IPS DF 4.7 (cell line): ENCODE results near the gene TBCA.
"Not testable (repeated sequence)": the region's sequence is repeated elsewhere in the genome, so short reads cannot be mapped to it uniquely, and the experiment has no call there.

Source experiments
- DNase-seq: peaks from one replicate; pipeline ENCODE4 v3.0.0-alpha.2; 2013; ENCODE audit warnings: low spot score; ENCODE audit errors: extremely low read depth

Gene TBCA

DNA sequence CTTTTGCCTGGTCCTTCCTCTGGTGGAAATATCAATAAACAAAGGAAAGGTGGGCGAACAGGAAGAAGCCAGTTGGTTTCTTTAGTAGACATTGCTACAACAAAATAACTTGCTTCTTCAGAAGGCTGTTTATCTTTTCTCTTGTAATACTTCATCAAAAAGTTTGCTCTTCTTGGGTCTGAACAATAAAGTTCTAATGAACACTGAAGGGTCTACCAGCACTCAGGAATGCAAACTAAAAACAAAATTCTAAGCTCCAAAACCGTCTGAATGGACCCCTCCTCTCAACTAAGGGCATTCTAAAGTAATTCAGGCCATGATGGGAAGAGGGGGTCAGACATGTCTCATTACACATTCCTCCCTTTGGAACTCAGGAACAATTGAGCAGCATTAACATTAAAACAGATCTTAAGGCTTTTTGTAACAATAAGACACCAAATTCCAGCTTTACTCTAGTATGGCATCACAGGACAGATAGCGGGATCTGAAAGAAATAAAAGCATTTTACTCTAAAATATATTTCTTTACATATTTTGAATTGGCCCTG is 2.3 kb downstream of the TBCA start:
- no peak for DNase-seq

DNA sequence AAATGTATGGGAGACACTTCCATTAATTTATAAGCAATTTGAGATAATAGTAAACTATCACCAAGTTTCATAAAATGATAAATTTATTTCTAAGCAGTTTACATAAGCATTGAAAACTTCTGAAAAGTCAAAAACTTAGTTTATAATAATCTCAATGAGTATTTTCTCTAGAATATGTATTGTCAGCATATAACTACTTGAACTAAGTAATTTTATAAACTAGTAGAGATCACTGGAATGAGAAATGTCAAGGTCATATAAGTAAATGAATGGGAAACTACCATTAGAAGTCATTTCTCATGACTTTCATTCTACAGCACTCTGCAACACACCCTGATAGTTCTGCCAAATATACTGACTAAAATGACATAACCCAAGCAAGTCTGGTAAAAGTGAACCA is 3.4 kb downstream of the TBCA start:
- DNase-seq = no peak

DNA sequence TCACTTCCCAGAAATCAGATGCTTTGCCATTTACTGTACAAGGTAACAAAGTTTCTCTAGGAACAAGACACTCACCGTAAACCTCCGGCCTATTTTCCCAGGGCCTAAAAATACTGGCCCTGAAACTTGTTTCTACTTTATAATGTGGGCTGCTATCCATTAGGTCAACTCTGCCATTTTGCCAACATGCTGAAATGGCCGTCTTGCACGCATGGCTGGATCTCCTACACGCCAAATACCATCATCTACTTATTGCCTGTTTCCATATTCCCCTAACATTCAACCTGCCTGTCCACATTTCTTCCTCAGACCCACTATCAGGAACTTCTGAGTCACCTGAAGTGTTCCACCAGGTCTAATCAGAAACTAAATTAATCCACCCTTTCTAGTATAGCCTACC is 4.7 kb downstream of the TBCA start:
- DNase-seq = no peak

DNA sequence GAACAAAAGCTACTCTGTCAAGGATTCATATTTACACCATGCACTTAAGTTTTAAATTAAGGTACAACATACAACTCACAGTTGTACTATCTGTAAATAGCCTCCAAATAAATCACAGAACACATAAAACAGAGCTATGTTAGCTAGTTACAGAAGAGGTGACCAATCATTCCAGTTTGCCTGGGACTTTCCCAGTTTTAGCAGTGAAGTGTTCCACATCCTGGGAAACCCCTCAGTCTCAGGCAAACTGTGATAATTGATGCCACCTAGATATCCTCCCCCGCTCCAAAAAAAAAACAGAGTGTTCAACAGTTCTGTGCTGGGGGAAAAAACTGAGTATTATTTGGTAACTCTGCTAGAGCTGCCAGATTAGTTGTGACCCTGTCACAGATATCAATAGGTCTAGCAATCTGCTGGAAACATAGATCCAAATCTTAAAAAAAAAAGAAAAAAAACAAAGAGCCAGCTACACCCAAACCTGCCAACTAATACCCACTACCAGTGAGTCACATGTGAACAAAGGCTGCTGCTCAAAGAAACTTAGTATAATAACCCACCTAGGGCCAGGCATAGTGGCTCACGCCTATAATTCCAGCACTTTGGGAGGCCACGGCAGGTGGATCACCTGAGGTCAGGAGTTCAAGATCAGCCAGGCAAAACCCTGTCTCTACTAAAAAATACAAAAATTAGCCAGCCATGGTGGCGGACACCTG is 5.7 kb downstream of the TBCA start:
- no peak for DNase-seq

DNA sequence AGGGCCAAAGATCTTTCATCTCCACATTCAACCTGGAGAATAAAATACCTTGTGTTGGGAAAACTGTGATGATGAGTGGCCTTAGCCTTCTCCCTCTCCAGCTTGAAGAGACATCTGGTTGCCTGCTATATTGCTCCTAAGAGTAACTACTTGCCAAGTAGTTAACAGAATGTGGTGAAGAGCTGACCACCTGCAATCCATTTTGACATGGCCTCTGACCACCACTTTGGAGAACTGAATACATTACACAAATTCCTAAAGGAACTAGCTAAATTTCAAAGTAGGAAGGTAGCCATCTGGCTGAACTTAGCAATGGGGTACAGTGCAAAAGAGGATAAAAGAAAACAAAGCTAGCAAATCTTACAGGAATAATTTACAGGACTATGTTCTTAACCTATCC is 7.2 kb downstream of the TBCA start:
- no peak for DNase-seq

DNA sequence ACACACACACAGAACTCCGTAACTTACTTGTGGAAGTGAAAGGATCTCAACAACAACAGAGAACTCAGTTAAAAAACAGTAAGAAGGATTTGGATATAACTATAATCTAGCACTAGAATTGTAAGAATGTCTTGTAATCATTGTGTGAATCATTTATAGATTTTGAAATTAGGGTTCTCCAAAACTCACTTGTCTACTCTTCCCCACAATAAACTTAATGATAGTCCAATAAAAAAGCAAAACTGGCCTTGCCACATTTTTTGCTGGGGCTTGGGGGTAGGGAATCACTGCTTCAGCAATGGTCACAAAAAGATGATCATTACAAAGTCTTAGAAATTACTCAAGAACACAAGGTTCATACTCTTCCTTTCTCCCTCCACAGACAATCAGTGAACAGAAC is 8.8 kb downstream of the TBCA start:
- no peak for DNase-seq

DNA sequence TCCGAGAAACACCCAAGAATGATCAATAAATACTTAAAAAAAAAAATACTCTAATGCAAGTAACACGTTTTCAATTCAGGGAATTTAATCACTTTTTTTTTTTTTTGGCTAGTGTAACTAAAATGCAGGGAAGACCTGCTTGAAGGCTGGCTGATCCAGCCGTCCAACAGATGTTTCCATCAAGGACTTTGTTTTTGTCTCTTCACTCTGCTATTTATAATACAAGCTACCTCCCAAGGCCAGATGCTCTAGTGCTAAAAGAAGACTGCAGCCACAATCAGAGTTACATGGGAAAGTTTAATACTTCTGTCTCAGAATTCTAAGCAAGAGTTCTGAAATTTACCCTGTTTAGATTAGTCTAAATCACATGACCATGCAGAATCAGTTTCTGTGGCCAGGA is 14.5 kb downstream of the TBCA start:
- no peak for DNase-seq

DNA sequence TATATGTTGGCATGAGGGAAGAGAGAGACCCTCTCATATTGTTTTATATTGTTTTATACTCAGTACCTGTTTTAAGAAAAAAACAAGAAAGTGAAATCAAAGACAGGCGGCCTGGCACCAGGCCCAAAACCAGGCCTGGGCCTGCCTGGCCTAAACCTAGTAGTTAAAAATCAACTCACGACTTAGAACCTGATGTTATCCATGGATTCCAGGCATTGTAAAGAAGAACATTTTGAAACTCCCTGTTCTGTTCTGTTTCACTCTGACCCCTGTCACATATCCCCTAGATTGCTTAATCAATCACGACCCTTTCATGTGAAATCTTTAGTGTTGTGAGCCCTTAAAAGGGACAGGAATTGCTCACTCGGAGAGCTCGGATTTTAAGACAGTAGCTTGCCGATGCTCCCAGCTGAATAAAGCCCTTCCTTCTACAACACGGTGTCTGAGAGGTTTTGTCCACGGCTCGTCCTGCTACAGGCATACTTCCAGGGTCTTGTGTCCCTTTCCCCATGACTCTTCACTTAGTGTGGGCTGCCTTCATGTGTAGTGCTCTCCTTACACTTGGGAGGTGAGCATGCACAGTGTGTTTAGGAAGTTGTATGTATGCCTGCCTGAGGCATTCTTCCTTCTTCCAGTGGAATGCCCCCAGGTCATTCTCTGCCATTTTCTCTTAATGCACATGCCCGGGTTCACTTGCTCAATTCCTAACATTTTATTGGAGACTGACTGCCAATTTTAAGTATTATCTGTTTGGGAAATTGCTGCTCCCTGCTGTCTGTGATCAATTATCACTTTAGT is 17.8 kb downstream of the TBCA start:
- DNase-seq = no peak

DNA sequence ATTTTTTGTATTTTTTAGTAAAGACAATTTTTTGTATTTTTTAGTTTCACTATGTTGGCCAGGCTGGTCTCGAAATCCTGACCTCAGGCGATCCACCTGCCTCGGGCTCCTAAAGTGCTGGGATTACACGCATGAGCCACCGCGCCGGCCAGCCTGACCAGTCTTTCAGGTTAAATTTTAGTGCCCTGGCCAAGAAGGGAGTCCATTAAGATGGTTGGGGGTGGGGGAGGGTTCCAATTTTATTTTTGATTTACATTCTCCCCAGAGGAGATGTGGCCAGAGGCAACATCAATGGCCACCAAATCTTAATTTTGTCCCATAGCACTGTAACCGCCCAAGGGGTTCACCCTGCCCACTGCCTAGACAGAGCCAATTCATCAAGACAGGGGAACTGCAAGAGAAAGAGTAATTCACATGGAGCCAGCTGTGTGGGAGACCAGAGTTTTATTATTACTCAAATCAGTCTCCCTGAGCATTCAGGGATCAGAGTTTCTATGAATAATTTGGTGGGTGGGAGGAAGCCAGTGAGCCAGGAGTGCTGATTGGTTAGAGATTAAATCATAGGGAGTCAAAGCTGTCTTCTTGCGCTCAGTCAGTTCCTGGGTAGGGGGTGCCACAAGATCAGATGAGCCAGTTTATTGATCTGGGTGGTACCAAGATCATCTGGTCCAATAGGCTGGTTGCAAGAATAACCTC is 24.7 kb downstream of the TBCA start:
- no peak for DNase-seq

DNA sequence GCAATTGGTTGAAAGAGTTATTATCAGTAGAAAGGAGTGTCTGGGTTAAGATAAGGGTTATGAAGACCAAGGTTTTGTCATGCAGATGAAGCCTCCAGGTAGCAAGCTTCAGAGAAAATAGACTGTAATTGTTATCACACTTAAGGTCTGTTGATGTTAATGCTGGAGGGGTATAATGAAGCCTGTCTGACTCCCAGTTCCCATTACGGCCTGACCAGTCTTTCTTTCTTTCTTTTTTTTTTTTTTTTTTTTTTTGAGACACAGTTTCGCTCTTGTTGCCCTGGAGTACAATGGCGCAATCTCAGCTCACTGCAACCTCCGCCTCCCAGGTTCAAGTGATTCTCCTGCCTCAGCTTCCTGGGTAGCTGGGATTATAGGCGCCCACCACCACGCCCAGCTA is 25.2 kb downstream of the TBCA start:
- not testable (repeated sequence) for DNase-seq

DNA sequence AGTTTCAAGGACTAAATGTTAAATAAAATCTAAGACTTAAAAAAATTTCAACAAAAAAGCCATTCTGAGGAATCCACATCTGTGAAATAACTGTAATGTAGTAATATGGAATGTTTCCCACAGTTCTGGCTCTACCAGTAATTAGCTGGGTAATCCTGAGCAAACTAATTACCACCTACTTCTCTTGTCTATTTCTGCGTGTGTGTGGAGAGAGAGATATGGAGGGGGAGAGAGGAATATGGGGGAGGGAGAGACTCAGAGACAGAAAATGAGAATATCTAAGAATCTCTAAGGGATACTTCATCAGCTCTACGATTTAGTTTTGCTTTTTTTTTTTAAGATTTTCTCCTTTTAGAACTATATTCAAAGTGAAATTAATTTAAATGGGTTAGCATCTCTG is 28.0 kb downstream of the TBCA start:
- DNase-seq = no peak

DNA sequence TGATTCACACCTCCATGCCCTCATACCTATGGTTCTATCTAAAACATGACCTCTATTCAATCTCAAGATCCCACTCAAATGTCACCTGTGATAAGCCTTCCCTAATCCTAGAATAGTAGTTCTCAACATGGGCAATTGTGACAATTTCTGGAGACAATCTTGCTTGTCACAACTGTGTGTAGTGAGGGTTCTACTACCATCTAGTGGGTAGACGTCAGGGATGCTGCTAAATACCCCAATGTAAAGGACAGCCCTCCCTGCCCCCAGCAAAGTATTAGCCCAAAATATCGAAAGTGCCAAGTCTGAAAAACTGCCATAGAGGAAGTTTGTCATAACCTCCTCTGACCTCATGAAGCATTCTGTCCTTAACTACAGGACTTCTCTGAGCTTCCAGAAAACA is 32.0 kb downstream of the TBCA start:
- no peak for DNase-seq

DNA sequence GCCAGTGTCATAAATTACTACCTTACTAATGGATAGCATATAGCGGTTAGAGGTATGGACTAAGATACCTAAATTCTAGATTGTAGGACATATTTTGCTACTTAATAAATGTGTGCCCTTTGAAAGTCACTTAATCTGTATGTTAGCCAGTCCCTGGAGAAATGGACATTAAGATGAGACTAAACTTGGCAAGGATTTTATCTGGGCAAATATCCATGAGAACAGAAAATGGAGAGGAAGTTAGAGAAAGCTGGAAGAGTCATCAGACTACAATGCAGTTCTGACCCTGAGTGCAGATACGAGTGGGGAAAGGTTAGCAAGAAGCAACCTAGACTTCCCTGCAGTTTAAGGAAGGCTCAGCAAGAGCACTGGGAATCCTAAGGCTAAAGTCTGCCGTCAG is 33.0 kb downstream of the TBCA start:
- DNase-seq = no peak

DNA sequence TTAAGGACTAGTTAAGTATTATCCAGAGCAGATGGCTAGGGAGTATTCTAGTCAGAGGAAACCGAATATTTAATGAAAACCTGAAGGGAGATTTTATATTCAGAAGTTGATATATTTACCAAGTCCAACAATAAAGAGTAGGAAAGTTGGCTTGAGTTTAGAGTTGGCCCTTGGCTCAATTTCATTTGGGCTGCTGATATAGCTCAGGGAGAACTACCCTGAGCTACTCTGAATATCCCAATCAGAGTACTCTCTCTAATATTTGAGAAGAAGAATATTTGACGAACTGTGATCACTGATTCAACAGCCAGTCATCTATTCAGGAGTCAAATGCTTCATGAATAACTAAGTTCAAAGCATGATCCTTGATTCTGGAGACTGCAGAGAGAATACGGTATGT is 34.5 kb downstream of the TBCA start:
- no peak for DNase-seq

DNA sequence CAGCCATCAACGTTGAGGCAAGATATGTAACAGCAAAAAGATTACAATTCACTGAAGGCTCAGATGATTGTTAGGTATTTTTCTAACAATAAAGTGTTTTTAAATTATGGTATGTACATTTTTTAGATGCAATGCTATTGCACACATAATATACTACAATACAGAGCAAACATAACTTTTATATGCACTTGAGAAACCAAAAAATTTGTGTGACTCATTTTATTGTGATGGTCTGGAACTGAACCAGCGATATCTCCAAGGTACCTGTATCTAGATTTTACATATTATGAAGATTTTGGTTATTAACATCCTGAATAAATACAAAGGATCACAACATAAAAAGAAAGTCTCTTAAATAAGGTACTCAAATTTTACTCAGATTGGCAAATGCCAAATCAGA is 41.3 kb downstream of the TBCA start:
- no peak for DNase-seq

DNA sequence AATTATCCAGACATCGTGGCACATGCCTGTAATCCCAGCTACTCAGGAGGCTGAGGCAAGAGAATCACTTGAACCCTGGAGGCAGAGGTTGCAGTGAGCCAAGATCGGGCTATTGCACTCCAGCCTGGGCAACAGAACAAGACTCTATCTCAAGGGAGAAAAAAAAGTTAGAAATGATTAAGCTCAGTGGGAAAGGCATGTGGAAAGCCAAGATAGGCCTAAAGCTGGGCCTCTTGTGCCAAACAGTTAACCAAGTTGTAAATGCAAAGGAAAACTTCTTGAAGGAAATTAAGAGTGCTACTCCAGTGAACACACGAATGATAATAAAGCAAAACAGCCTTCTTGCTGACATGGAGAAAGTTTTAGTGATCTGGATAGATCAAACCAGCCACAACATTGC is 43.0 kb downstream of the TBCA start:
- no peak for DNase-seq

DNA sequence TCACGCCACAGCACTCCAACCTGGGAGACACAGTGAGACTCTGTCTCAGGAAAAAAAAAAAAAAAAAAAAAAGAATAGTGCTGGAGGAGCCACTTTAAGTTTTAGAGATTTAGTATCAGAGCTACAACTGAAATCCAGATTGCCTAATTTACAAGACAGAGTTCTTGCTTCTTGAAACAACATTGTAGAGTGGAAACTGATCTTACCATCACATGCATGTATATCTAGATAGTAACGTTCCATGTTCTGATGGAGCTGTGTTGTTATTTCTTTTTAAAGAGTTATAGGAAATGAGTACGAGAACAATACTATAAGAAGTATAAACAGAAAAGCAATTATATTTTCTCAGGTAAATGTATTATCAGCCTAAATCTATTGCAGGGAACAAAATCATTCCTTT is 48.9 kb downstream of the TBCA start:
- DNase-seq = no peak

DNA sequence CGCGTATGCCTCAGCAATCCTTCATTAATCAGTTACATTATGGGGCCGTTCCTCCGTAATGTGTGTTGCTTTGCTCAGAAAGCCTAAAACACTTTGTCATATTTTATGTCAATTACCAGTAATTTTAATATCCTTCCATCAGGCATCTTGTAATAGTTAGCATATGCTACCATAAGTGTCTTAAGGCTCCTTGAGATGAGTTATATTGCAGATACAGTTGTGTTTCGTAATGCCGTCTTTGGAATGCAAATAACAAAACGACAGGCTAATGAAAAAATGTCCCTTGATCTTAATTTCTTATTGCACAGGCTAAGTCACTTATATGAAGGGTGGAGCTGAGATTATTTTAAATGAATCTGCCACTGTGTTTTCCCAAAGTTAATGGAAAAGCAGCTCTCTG is 50.5 kb downstream of the TBCA start:
- no peak for DNase-seq

DNA sequence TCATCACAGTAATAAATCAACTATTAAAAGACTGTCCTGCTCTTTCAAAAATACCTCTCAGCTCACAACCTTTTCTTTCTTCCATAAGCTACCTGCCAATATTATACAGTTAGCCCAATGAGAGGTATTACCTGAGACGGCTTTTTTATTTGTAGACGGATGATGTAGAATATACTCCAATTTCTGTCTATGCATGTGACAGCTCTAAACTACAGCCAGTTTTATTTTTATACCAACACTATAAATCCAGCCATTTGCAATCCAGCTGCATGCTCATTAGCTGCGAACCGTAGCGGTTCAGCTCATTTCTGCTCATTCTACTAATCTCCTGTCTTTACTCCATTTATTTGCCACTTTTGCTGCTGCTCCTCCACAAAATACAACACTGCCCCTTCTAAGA is 51.2 kb downstream of the TBCA start:
- DNase-seq = no peak

DNA sequence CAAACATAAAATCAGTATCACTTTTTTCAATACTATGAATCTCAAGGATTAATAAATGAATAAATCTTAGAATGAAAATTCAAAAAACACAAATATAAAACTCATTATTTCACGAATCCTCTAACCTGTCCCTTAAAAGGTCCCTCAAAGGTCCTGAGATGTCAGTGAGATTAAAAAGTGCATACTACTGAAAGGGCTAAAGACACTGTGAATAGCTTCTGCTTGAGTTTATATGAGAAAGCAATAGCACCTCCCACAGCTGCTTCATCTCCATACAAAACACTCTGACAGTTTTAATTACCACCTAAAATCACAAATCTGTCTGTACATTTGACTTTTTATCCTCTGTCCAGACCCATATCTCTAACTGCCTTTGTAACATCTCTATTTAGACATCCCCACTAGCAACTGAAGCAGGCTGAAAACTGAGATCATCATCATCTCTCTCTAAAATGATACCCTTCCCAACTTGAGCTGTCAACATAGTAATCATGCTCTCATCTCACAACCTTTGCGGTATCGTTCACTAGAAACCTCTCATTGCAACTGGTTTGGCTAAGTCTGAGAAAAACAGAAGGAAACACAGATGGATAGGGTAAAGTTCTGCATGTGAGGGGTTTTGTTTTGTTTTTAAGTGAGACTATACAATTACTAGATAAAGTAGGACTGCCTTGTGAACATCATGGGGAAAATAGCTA is 56.3 kb downstream of the TBCA start:
- no peak for DNase-seq

DNA sequence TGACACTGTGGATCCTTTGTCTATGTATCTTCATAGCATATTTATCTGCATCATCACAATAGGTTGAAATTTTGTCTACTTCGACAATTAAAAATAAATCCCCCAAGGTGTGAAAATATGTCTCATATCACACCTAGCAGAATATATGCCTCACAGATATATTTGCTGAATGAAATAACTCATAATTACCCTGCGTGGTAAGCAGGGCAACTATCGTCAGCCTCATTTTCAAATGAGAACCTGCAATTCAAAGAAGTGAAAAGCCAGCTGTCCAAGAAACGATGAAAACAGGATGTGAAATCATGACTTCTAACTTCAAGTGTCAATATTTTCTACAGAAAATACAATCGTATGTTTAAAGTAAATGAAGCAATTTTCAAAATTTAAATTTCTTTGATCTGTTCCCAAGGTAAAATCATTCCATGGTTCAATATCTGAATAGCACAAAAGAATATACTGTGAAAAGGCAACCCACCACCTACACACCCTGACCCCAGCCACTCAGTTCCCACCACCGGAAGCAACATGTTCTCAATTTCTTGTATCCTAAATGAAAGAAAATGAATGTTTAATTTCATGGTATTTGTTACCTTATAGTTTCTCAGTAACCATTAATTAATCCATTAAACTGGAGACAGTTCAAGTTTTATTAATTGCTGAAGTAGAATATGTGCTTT is 57.1 kb downstream of the TBCA start:
- DNase-seq = no peak
